ENCODE results near the gene MTRF1L.

MTRF1L gene, protein sequence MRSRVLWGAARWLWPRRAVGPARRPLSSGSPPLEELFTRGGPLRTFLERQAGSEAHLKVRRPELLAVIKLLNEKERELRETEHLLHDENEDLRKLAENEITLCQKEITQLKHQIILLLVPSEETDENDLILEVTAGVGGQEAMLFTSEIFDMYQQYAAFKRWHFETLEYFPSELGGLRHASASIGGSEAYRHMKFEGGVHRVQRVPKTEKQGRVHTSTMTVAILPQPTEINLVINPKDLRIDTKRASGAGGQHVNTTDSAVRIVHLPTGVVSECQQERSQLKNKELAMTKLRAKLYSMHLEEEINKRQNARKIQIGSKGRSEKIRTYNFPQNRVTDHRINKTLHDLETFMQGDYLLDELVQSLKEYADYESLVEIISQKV

GRCh38 chr6:153002613-153003365 is at the start of gene MTRF1L:
Gene MTRF1L (minus strand): TSS chr6:153002709. CDS start chr6:153002685, 24 bp downstream.
- peak; percentile 93 to 94 for DNase-seq
- TF ChIP-seq POLR2A (IDR thresholded peaks at IDR 0.05; ENCODE audit: low read length) (peak; percentile 84), GATA1 (IDR thresholded peaks at IDR 0.05; ENCODE audit: low read depth, low read length) (no peak)

GRCh38 chr6:153051801-153052200 is 49.3 kb upstream of the MTRF1L start:
- TF ChIP-seq GATA1 (IDR thresholded peaks at IDR 0.05; ENCODE audit: low read depth, low read length) (no peak), POLR2A (IDR thresholded peaks at IDR 0.05; ENCODE audit: low read length) (no peak)
- DNase-seq: no peak

DNA sequence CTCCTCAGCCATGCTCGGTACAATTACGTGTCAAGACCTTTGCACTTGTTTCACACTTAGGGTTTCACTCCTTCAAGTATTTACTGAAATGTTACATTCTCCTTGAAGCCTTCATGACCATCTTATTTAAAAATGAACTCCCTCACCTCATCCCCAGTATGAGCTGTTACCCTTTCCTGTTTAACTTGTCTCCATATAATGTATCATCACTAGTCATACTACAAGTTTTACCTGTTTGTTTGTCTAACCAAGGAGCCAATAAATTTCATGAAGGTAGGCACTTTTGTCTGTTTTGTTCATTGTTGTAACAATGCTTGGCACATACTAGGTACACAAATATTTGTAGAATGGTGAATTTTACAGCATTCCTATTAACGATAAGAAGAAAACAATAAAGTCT is 46.1 kb upstream of the MTRF1L start:
- TF ChIP-seq GATA1 (IDR thresholded peaks at IDR 0.05; ENCODE audit: low read depth, low read length): no peak

DNA sequence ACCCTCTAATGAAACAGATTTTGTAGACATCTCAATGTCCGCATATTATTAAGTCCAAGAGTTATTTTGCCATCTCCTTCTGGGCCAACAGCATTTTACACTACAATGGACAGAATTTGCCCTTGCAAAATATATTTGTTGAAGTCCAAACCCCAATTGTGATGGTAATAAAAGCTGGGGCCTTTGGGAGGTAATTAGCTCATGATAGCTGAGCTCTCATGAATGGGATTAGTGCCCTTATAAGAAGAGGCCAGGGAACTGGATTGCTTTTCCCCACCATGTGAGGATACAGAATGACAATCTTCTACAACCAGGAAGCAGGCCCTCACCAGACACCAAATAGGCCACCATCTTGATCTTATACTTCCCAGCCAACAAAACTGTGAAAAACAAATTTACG is 44.9 kb upstream of the MTRF1L start:
- no peak for TF ChIP-seq GATA1 (IDR thresholded peaks at IDR 0.05; ENCODE audit: low read depth, low read length)
- no peak for TF ChIP-seq POLR2A (IDR thresholded peaks at IDR 0.05; ENCODE audit: low read length)
- DNase-seq: no peak

More for the DNA sequence above, 46.1 kb upstream of the MTRF1L start:
- no peak for DNase-seq

- no peak for TF ChIP-seq GATA1 (IDR thresholded peaks at IDR 0.05; ENCODE audit: low read depth, low read length)
- TF ChIP-seq POLR2A (IDR thresholded peaks at IDR 0.05; ENCODE audit: low read length): no peak
- no peak for DNase-seq
Measured at GRCh38 chr6:153045271-153045670, 42.8 kb upstream of the MTRF1L start.

GRCh38 chr6:153044295-153044694 is 41.8 kb upstream of the MTRF1L start:
- DNase-seq: no peak

DNA sequence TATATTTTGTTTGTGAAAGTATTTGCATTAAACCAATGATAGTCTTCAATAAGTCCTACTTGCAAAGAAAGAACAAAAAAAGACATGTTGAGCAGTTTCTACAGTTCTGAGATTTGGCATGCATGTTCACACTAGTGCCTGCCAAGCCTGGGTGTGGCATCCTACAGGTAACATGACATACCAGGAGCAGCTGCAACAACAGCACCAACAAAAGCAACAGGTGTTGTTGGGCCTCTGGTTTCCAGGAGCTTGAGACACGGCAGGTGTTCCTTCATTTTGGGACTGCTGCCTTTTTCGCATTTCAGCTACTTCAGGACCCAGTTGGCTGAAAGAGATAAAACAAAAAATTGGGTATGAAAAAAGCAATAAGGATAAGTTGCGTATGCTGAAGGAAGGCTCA is 41.2 kb upstream of the MTRF1L start:
- TF ChIP-seq GATA1 (IDR thresholded peaks at IDR 0.05; ENCODE audit: low read depth, low read length) (no peak), POLR2A (IDR thresholded peaks at IDR 0.05; ENCODE audit: low read length) (no peak)
- DNase-seq: peak in 1 of 2 experiments; percentile 31

More at GRCh38 chr6:153044295-153044694, 41.8 kb upstream of the MTRF1L start:
- TF ChIP-seq GATA1 (IDR thresholded peaks at IDR 0.05; ENCODE audit: low read depth, low read length) (no peak), POLR2A (IDR thresholded peaks at IDR 0.05; ENCODE audit: low read length) (no peak)

- DNase-seq: no peak
- no peak for TF ChIP-seq POLR2A (IDR thresholded peaks at IDR 0.05; ENCODE audit: low read length)
- TF ChIP-seq GATA1 (IDR thresholded peaks at IDR 0.05; ENCODE audit: low read depth, low read length): no peak
Measured at GRCh38 chr6:153038378-153039057, 36.0 kb upstream of the MTRF1L start.

GRCh38 chr6:153034139-153034538 is 31.6 kb upstream of the MTRF1L start:
- no peak for DNase-seq
- TF ChIP-seq POLR2A (IDR thresholded peaks at IDR 0.05; ENCODE audit: low read length) (no peak), GATA1 (IDR thresholded peaks at IDR 0.05; ENCODE audit: low read depth, low read length) (no peak)

GRCh38 chr6:153032255-153032882 is 29.9 kb upstream of the MTRF1L start:
- TF ChIP-seq GATA1 (IDR thresholded peaks at IDR 0.05; ENCODE audit: low read depth, low read length): no peak
- no peak for TF ChIP-seq POLR2A (IDR thresholded peaks at IDR 0.05; ENCODE audit: low read length)
- peak; percentile 48 to 62 for DNase-seq

DNA sequence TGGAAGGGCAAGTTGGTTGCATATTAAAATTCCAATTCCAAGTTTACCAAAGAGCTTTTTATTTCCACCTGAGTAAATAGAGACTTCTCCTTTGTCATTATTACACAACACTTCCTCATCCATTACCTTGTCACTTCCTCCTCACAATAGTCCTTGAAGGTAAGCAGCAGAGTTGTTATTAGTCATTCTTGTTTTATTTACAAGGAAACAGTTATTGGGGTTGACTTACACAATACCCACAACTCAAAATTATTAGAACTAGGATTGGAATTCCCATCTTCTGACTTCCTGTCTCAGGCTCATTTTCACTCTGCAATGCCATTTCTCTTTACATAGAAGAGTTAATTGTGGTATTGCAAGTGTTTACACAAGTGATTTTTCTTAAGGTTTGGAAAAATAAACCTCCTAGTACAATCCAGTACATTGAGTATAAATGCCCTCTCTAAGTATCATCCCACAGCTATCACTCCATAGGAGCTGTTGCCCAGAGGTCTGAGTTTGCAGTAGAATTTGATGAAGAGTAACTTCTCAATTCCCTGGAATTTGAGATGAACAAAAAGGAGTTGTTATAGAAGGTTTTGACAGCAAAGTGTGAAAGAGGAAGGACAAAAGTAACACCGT is 28.9 kb upstream of the MTRF1L start:
- no peak for TF ChIP-seq POLR2A (IDR thresholded peaks at IDR 0.05; ENCODE audit: low read length)
- TF ChIP-seq GATA1 (IDR thresholded peaks at IDR 0.05; ENCODE audit: low read depth, low read length): no peak
- no peak for DNase-seq

DNA sequence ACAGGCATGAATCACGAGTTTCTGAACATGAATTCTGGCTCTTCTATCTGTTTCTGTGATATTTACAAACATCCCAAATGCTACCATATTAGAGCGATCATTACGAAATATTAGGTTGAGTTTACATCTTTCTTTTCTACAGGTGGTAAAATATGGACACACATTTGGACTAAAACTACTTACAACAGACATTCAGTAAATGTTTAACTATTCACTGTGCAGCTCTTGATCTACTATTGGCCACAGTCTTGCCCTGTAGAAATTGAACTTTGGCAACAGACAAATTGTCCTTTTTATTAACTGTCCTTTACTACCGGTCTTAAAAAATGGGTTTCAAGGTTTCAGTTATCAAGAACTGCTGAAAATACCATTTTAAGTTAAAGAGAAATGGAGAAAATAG is 26.5 kb upstream of the MTRF1L start:
- TF ChIP-seq GATA1 (IDR thresholded peaks at IDR 0.05; ENCODE audit: low read depth, low read length) (no peak), POLR2A (IDR thresholded peaks at IDR 0.05; ENCODE audit: low read length) (no peak)
- DNase-seq: no peak

DNA sequence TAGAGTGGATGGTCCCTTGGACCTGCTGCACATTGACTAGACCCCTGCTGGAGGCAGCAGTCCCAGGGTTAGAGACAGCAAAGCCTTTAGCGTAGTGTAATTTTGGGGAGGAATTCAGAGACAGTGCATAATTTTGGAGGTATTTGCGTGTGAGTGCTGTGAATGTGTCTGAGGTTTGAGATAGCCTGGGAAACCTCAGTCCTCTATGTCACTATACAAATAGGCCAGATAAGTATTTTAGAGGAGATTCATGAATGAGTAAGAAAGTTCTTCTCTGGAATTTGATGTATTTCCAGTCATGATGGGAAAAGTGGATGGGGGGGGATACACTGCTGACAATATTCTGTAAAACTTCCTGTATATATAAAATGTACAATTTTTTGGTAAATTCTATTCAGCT is 25.8 kb upstream of the MTRF1L start:
- DNase-seq: no peak
- TF ChIP-seq GATA1 (IDR thresholded peaks at IDR 0.05; ENCODE audit: low read depth, low read length) (no peak), POLR2A (IDR thresholded peaks at IDR 0.05; ENCODE audit: low read length) (no peak)

All from erythroblast (primary cell).